Measurements from ENCODE around the gene LYRM4.

Gene LYRM4

DNA sequence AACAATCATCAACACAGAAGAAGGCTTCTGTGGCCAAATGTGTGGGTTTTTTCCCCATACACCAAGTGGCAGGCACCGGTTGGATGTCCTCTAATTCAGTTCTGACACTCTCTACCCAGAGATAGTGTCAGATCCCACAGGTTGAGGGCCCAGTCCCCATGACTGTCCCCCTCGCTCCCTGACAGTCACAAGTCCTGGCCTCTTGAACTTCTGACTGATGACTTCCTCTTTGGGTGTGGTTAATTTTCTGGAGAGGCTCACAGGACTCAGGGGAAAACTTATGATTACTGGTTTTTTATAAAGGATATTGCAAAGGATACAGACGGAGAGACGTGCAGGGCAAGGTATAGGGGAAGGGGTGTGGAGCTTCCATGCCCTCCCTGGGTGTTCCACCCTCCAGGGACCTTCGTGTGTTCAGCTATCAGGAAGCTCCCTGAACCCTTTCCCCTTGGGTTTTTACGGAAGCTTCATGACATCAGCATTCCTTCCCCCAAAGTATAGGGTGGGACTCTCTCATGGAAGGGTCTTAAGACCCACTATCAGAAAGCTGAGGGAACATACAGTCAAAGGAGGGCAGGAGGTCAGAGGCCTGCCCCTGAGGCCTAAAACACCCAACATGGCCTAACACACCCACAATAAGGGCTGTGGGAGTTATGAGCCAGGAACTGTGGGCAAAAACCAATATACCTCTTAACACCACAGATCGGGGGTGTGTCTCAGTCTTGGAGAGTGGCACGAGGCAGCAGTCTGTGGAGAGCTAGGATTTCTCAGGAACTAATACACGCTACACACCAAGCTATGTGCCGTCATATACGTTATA lies 33.9 kb upstream of the LYRM4 start:
- WGBS, 2 experiments (ENCODE audit: insufficient coverage in 2 of 2) = 90 to 100% methylated on average over 4 to 5 of the region's 11 CpGs
- no peaks in the 10 kb centered on the region for H3K4me1 ChIP-seq (ENCODE audit: control insufficient read depth, insufficient read depth, low read length, poor library complexity, severe bottlenecking)
- H3K4me3 ChIP-seq (ENCODE audit: extremely low read depth, insufficient read depth, low read length, poor library complexity, severe bottlenecking) = no peak overlapping the region
- no peaks in the 10 kb centered on the region for H3K9me3 ChIP-seq (ENCODE audit: control insufficient read depth, low read length)
- no peak overlapping the region for H3K27ac ChIP-seq (ENCODE audit: low read depth, low read length, severe bottlenecking)
- H3K36me3 ChIP-seq (ENCODE audit: control insufficient read depth, insufficient read depth, low read length) = no peaks in the 10 kb centered on the region

DNA sequence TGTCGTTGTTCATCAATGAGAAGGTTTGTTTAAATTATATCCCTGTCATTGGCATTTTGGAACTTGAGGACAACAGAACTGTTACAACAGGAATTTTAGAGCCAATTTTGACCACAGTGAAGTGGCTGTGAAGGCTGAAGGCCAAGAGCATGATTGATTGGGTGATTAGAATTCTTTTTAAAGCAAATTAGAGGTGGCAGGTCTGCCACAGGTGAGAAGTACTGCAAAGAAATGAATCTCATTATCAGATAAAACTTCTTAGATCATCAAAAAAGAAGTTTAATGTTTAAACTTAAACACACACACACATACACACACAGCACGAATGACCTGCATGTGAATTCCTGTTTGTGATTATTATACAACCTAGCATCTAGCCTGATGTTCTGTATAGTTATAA lies 32.9 kb upstream of the LYRM4 start:
- Histone ChIP-seq H3K4me1 (ENCODE audit: control insufficient read depth, insufficient read depth, low read length, poor library complexity, severe bottlenecking) (no peaks in the 10 kb centered on the region), H3K4me3 (ENCODE audit: extremely low read depth, insufficient read depth, low read length, poor library complexity, severe bottlenecking) (no peak overlapping the region), H3K9me3 (ENCODE audit: control insufficient read depth, low read length) (no peaks in the 10 kb centered on the region), H3K36me3 (ENCODE audit: control insufficient read depth, insufficient read depth, low read length) (no peaks in the 10 kb centered on the region), H3K27ac (ENCODE audit: low read depth, low read length, severe bottlenecking) (no peak overlapping the region)
- 100% methylated on average over 1 of the region's 2 CpGs; no CpG with 5 or more reads in 1 of the 2 experiments for WGBS, 2 experiments (ENCODE audit: insufficient coverage in 2 of 2)

DNA sequence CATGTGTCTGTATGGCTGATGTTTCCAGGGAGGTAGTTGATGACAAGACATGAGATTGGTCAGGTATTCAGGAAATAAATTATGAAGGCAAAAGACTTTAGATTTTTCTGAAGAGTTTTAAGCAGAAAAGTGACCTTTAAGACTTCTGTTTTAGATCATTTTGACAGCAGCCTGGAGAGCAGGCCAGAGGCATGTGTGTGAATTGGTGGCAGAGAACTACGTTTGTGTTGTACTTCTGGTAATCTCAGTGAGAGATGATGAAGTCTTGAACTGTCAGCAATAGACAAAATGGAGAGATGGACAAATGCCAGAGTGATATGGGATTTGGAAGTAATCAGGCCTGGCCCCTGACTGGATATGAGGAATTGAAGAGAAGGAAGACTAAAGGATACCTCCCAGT lies 31.4 kb upstream of the LYRM4 start:
- WGBS, 2 experiments (ENCODE audit: insufficient coverage in 2 of 2) = 67 to 80% methylated on average over 1 of the region's 1 CpG
- Histone ChIP-seq H3K9me3 (ENCODE audit: control insufficient read depth, low read length) (no peaks in the 10 kb centered on the region), H3K36me3 (ENCODE audit: control insufficient read depth, insufficient read depth, low read length) (no peaks in the 10 kb centered on the region), H3K4me1 (ENCODE audit: control insufficient read depth, insufficient read depth, low read length, poor library complexity, severe bottlenecking) (no peaks in the 10 kb centered on the region), H3K27ac (ENCODE audit: low read depth, low read length, severe bottlenecking) (no peak overlapping the region), H3K4me3 (ENCODE audit: extremely low read depth, insufficient read depth, low read length, poor library complexity, severe bottlenecking) (no peak overlapping the region)

DNA sequence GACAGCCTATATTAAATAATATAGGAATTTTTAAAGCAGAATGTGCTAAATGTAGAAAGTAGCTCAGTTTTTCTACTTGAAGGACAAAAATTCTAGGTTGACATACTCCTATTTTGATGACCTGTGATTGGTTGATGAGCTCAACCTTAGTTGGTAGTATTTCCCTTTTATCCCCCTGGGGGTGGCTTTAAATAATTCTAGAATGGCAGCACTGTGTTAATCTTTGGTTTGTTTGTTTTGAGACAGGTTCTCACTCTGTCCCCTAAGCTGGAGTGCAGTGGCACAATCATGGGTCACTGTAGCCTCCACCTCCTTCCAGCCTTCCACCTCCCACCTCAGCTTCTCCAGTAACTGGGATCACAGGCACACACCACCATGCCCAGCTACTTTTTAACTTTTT lies 29.8 kb upstream of the LYRM4 start:
- H3K4me3 ChIP-seq (ENCODE audit: extremely low read depth, insufficient read depth, low read length, poor library complexity, severe bottlenecking) = no peak overlapping the region
- no peak overlapping the region for H3K27ac ChIP-seq (ENCODE audit: low read depth, low read length, severe bottlenecking)
- H3K4me1 ChIP-seq (ENCODE audit: control insufficient read depth, insufficient read depth, low read length, poor library complexity, severe bottlenecking) = no peaks in the 10 kb centered on the region
- H3K9me3 ChIP-seq (ENCODE audit: control insufficient read depth, low read length) = no peaks in the 10 kb centered on the region
- H3K36me3 ChIP-seq (ENCODE audit: control insufficient read depth, insufficient read depth, low read length) = no peaks in the 10 kb centered on the region

DNA sequence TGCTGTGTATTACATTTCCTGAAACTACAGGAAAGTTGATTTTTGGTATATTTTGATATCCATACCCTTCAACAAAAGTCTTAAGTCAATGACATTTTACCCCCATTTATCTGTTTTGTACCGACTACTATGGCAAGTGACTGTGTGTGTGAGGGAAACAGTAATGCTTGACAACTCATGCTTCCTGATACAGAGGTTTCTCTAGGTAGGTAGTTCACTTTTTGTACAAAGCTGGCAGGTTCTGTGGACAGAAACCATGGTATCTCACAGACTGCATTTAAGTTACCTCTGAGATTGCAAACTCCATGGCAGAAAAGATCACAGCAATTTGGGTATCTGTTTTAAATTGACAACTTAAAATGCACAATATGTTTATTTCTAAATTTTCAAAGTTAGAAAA lies 29.3 kb upstream of the LYRM4 start:
- Histone ChIP-seq H3K27ac (ENCODE audit: low read depth, low read length, severe bottlenecking) (no peak overlapping the region), H3K4me3 (ENCODE audit: extremely low read depth, insufficient read depth, low read length, poor library complexity, severe bottlenecking) (no peak overlapping the region), H3K4me1 (ENCODE audit: control insufficient read depth, insufficient read depth, low read length, poor library complexity, severe bottlenecking) (no peaks in the 10 kb centered on the region), H3K9me3 (ENCODE audit: control insufficient read depth, low read length) (no peaks in the 10 kb centered on the region), H3K36me3 (ENCODE audit: control insufficient read depth, insufficient read depth, low read length) (no peaks in the 10 kb centered on the region)
- WGBS, 2 experiments (ENCODE audit: insufficient coverage in 2 of 2) = no CpG with 5 or more reads among the region's 1 CpG

DNA sequence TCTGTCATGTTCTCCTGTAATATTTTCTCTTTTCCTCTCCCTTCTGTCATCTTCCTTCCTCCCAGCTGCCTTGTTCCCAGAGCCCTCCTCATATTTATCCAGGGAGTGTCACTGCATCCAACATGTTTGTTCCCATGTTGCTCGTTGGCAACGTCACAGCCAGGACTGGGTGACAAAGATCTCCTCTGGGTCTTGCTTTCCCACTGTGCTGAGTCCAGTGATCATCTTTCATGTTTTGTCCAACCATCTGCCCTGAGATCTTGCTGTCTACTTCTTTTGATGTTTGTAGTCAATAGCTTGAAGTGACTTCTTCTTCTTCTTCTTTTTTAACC lies 27.2 kb upstream of the LYRM4 start:
- no peak overlapping the region for H3K27ac ChIP-seq (ENCODE audit: low read depth, low read length, severe bottlenecking)
- H3K36me3 ChIP-seq (ENCODE audit: control insufficient read depth, insufficient read depth, low read length) = no peaks in the 10 kb centered on the region
- no peaks in the 10 kb centered on the region for H3K9me3 ChIP-seq (ENCODE audit: control insufficient read depth, low read length)
- WGBS, 2 experiments (ENCODE audit: insufficient coverage in 2 of 2) = 91 to 96% methylated on average over 2 of the region's 2 CpGs
- H3K4me3 ChIP-seq (ENCODE audit: extremely low read depth, insufficient read depth, low read length, poor library complexity, severe bottlenecking) = no peak overlapping the region
- H3K4me1 ChIP-seq (ENCODE audit: control insufficient read depth, insufficient read depth, low read length, poor library complexity, severe bottlenecking) = no peaks in the 10 kb centered on the region

DNA sequence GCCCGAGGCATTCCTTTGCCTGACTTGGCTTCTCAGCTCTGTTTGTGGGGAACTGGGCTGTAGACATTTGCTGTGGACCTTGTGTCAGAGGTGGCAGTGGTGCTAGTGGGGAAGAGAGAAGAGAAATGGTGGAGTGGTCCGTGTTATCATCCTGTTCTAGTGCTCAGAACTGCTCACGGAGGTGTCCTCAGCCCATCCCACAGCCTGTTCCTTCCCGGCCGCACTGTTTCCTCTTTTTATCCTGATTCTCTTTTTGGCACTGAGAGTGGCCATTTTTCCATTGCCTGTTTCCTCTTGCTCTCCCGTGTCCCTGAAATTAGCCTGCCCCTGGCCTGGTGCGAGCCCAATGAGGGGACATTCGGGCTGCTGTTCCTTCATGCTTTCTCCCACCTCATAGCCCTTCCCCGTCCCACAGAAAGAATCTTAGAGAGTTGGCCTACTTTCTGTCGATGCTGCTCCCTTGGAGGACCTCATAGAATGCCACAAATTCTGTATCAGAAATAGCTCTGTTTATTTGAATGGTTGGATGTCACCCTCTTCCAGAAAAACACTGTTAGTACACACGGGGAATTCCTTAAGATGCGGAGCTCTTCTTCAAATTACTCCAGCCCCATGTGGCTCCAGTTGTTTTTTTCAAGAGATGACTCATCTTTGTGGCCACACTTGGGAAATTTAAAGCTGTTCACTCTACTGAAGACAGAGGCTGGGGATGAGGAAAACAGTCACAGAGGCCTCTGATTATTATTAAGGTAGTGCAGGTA lies 26.6 kb upstream of the LYRM4 start:
- 89 to 94% methylated on average over 9 to 10 of the region's 12 CpGs for WGBS, 2 experiments (ENCODE audit: insufficient coverage in 2 of 2)
- no peak overlapping the region for H3K27ac ChIP-seq (ENCODE audit: low read depth, low read length, severe bottlenecking)
- no peaks in the 10 kb centered on the region for H3K4me1 ChIP-seq (ENCODE audit: control insufficient read depth, insufficient read depth, low read length, poor library complexity, severe bottlenecking)
- no peak overlapping the region for H3K4me3 ChIP-seq (ENCODE audit: extremely low read depth, insufficient read depth, low read length, poor library complexity, severe bottlenecking)
- H3K36me3 ChIP-seq (ENCODE audit: control insufficient read depth, insufficient read depth, low read length) = no peaks in the 10 kb centered on the region
- H3K9me3 ChIP-seq (ENCODE audit: control insufficient read depth, low read length) = no peaks in the 10 kb centered on the region

DNA sequence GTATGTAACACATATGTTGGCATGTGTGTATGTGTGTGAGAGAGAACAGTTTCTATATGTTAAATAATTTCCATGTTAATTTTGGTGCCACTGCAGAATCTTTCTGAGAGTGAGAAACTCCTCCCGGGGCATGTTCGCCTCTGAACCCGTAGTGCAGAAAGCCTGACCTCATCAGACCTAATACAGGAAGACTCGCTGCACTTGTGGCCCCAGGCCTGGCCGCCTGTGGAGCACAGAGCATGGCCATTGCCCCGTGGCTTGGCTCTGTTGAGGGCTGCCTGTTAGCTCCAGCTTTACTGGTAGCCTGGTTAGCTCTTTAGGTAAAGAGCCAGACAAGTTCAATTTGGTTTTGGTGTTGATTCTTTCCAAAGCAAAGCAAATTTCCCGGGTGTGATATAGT lies 26.0 kb upstream of the LYRM4 start:
- no peaks in the 10 kb centered on the region for H3K36me3 ChIP-seq (ENCODE audit: control insufficient read depth, insufficient read depth, low read length)
- no peak overlapping the region for H3K4me3 ChIP-seq (ENCODE audit: extremely low read depth, insufficient read depth, low read length, poor library complexity, severe bottlenecking)
- no peak overlapping the region for H3K27ac ChIP-seq (ENCODE audit: low read depth, low read length, severe bottlenecking)
- H3K9me3 ChIP-seq (ENCODE audit: control insufficient read depth, low read length) = no peaks in the 10 kb centered on the region
- H3K4me1 ChIP-seq (ENCODE audit: control insufficient read depth, insufficient read depth, low read length, poor library complexity, severe bottlenecking) = no peaks in the 10 kb centered on the region
- 89% methylated on average over 6 to 7 of the region's 7 CpGs for WGBS, 2 experiments (ENCODE audit: insufficient coverage in 2 of 2)

DNA sequence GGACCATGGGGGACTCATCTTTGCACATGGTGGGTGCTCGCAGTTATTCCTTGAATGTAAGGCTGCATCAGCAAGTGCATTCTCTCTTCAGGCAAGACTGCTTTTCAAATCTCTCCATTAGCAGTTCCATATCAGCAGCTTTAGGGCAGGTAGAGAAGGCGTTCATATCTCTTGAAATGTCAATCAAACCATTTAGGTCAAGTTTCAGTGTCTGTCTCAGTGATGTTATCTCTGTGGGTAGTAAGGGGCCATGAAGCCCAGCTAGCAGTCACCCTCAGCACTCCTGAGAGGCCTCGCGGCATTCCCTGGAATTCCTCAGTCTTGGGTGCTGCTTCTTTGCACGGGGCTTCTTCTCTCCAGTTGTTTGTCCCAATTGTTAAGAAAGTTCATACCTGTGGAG lies 24.8 kb upstream of the LYRM4 start:
- Histone ChIP-seq H3K36me3 (ENCODE audit: control insufficient read depth, insufficient read depth, low read length) (no peaks in the 10 kb centered on the region), H3K4me1 (ENCODE audit: control insufficient read depth, insufficient read depth, low read length, poor library complexity, severe bottlenecking) (no peaks in the 10 kb centered on the region), H3K4me3 (ENCODE audit: extremely low read depth, insufficient read depth, low read length, poor library complexity, severe bottlenecking) (no peak overlapping the region), H3K9me3 (ENCODE audit: control insufficient read depth, low read length) (no peaks in the 10 kb centered on the region), H3K27ac (ENCODE audit: low read depth, low read length, severe bottlenecking) (no peak overlapping the region)
- 96 to 100% methylated on average over 3 of the region's 5 CpGs for WGBS, 2 experiments (ENCODE audit: insufficient coverage in 2 of 2)

DNA sequence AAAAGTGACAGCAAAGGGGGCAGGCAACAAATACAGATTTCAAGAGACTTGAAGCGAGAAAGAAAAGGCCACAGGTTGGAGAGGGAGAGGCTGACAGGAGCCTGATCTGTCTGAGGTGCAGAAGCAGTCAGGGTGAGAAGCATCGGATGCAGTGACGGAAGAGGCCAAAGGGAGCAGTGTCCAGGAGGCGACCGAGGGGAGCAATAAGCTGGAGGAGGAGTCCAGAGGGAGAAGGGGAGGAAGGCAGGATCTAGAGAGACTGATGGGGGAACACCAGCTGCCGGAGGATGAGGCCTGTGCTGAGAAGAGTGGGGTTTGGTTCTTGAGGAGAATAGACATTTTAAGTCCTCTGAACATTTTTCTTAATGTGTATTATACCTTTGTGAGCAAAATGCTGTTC lies 24.3 kb upstream of the LYRM4 start:
- H3K27ac ChIP-seq (ENCODE audit: low read depth, low read length, severe bottlenecking) = no peak overlapping the region
- no peak overlapping the region for H3K4me3 ChIP-seq (ENCODE audit: extremely low read depth, insufficient read depth, low read length, poor library complexity, severe bottlenecking)
- no peaks in the 10 kb centered on the region for H3K9me3 ChIP-seq (ENCODE audit: control insufficient read depth, low read length)
- H3K36me3 ChIP-seq (ENCODE audit: control insufficient read depth, insufficient read depth, low read length) = no peaks in the 10 kb centered on the region
- 96 to 97% methylated on average over 5 to 6 of the region's 6 CpGs for WGBS, 2 experiments (ENCODE audit: insufficient coverage in 2 of 2)
- H3K4me1 ChIP-seq (ENCODE audit: control insufficient read depth, insufficient read depth, low read length, poor library complexity, severe bottlenecking) = no peaks in the 10 kb centered on the region

DNA sequence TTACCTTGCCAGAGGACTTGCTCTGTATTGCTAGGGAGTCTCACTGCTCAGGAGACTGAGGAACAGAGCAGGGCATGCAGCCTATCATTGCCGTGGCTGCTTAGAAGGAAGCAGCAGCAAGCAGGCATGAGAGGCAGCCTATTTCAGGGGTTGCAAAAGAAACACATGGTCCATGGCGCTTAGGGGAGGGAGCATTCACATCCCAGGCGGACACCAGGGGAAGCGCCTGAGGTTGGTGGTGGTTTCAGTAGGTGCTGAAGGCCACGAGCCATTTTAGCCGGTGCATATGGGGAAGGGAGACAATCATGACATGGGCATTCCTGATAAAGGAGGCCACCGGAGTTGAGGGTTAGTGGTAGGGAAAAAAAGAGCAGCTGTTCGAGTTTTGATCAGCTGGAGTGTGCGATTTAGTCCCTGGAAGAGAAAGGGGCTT lies 21.5 kb upstream of the LYRM4 start:
- H3K36me3 ChIP-seq (ENCODE audit: control insufficient read depth, insufficient read depth, low read length) = no peaks in the 10 kb centered on the region
- H3K27ac ChIP-seq (ENCODE audit: low read depth, low read length, severe bottlenecking) = no peak overlapping the region
- 73 to 84% methylated on average over 9 of the region's 9 CpGs for WGBS, 2 experiments (ENCODE audit: insufficient coverage in 2 of 2)
- no peaks in the 10 kb centered on the region for H3K4me1 ChIP-seq (ENCODE audit: control insufficient read depth, insufficient read depth, low read length, poor library complexity, severe bottlenecking)
- no peaks in the 10 kb centered on the region for H3K9me3 ChIP-seq (ENCODE audit: control insufficient read depth, low read length)
- H3K4me3 ChIP-seq (ENCODE audit: extremely low read depth, insufficient read depth, low read length, poor library complexity, severe bottlenecking) = no peak overlapping the region

All from mesodermal cell (in vitro differentiated cells).